Upper lobe of right lung (tissue), 1 donor: ENCODE data around the gene CD83. TPM values are rescaled to one million over a fixed set of nuclear protein-coding genes. Genes with fewer than 3 reads are reported as not detected.

Source experiments
- ATAC-seq: fragments of 200-7000 bp; cut with Tn5 transposase; one replicate; pipeline ENCODE4 v1.9.1; 2020; ENCODE audit warnings: mild to moderate bottlenecking, moderate library complexity
- DNase-seq: peaks from one replicate; pipeline ENCODE4 v3.0.0-alpha.2; 2020
- H3K27ac ChIP-seq: fragments of 200-600 bp; one replicate; pipeline ENCODE4 v1.8.0; 2022
- H3K27me3 ChIP-seq: fragments of 200-600 bp; one replicate; pipeline ENCODE4 v1.8.0; 2022; ENCODE audit warnings: mild to moderate bottlenecking
- H3K36me3 ChIP-seq: fragments of 200-600 bp; one replicate; pipeline ENCODE4 v1.8.0; 2022
- H3K4me1 ChIP-seq: fragments of 200-600 bp; one replicate; pipeline ENCODE4 v1.8.0; 2022
- H3K4me3 ChIP-seq: fragments of 200-600 bp; one replicate; pipeline ENCODE4 v1.8.0; 2022; ENCODE audit warnings: mild to moderate bottlenecking
- H3K9me3 ChIP-seq: fragments of 200-600 bp; one replicate; pipeline ENCODE4 v1.8.0; 2022
- intact Hi-C: fragments of 100-400 bp; cut with DNase I; formaldehyde crosslinking; loops from one replicate; pipeline ENCODE4 v1.11.0; 2022
- total RNA-seq: library from RNA; stranded (reverse); fragmentation: NEBNext Ultra II Directional; extraction: Animal tissue kit (Norgen Biotek cat#: 25700); gene quantifications from one replicate; pipeline ENCODE4 v1.2.1, GENCODE V29; 2021
- TF ChIP-seq, protein P1 (sequence below): fragments of 200-600 bp; IDR thresholded peaks from one replicate; pipeline ENCODE4 v1.8.0; 2022; ENCODE audit warnings: antibody characterized with exemption
- donor health status: DM: no; HTN: yes; CAD: no; lungs with severe emphysema.

The CD83 gene
- total RNA-seq, 1 donor from 2014 or later = 26.0 TPM

DNA sequence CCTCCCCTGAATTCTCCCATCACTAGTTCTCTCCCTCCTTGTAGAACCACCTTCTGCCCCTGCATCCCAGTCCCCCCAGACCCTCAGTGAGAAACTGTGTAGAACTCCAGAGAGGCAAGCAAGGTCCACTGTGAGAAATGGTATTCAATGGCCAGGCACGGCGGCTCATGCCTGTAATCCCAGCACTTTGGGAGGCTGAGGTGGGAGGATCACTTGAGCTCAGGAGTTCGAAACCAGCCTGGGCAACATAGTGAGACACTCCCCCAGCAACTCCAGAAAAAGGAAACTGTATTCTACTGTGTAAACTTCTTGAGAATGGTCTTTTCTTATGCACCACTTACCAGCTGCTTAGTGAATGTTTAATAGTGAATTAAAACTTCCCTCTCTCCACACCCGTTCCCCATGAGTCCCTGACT is 8.2 kb upstream of the CD83 start:
- intact Hi-C loops = no loop called here
- Histone ChIP-seq H3K27ac (peak overlapping the region; percentile 71), H3K27me3 (no peaks in the 10 kb centered on the region), H3K9me3 (no peaks in the 10 kb centered on the region), H3K4me3 (no peak overlapping the region), H3K4me1 (peaks cover 4% of the 10 kb centered on the region), H3K36me3 (no peaks in the 10 kb centered on the region)
- TF ChIP-seq, protein P1, sequence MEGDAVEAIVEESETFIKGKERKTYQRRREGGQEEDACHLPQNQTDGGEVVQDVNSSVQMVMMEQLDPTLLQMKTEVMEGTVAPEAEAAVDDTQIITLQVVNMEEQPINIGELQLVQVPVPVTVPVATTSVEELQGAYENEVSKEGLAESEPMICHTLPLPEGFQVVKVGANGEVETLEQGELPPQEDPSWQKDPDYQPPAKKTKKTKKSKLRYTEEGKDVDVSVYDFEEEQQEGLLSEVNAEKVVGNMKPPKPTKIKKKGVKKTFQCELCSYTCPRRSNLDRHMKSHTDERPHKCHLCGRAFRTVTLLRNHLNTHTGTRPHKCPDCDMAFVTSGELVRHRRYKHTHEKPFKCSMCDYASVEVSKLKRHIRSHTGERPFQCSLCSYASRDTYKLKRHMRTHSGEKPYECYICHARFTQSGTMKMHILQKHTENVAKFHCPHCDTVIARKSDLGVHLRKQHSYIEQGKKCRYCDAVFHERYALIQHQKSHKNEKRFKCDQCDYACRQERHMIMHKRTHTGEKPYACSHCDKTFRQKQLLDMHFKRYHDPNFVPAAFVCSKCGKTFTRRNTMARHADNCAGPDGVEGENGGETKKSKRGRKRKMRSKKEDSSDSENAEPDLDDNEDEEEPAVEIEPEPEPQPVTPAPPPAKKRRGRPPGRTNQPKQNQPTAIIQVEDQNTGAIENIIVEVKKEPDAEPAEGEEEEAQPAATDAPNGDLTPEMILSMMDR = no peak
- no peak for ATAC-seq
- no peak for DNase-seq

DNA sequence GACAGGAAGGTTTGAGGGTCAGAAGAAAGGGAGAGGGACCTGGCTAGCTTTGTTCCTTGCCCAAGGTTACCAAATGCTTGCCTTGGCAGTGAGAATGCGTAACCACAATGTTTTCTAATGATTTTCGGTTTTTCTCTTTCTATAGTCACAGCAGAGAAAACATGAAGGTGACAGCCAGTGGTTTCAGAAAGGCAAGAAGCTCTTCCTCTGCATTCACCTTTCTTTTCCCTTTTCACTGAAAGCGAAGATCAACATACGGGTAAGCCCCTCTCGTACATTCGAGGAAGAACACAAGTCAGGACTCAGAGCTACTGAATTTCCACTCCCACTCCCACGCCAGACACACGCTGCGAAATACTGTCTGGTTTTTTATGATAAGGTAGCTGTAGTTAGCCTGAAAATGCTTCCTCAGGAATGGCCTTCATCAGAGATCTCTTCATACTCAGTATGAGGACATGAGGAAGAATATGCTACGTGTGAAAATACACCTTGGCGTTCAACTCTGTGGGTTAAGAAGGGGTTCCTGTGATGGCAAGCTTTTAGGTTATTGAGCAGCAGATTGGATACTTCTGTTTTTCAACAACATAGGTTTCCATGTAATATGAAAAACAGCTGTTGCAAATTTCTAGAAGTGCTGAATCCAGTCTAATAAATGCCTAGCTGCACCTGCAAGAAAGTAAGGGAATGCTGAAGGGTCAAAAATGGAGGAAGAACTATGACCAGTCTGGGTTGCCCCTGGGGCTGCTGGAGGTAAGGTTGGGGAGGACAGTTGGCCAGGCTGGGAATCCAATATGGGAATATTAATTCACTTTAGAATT is 7.4 kb upstream of the CD83 start:
- ATAC-seq (no peak), DNase-seq (no peak)
- Histone ChIP-seq H3K4me3 (no peak overlapping the region), H3K36me3 (no peaks in the 10 kb centered on the region), H3K4me1 (peaks cover 4% of the 10 kb centered on the region), H3K27me3 (no peaks in the 10 kb centered on the region), H3K9me3 (no peaks in the 10 kb centered on the region), H3K27ac (no peak overlapping the region)
- TF ChIP-seq, protein P1 = no peak
- intact Hi-C loops = no loop called here

GRCh38 chr6:14113976-14114375 is 3.6 kb upstream of the CD83 start:
- intact Hi-C loops = no loop called here
- Histone ChIP-seq H3K4me3 (no peak overlapping the region), H3K4me1 (peaks cover 10% of the 10 kb centered on the region), H3K27ac (no peak overlapping the region), H3K27me3 (no peaks in the 10 kb centered on the region), H3K9me3 (no peaks in the 10 kb centered on the region), H3K36me3 (no peaks in the 10 kb centered on the region)
- TF ChIP-seq, protein P1 = no peak
- ATAC-seq = no peak
- no peak for DNase-seq

GRCh38 chr6:14118091-14118439 is 493 bp downstream of the CD83 start:
- H3K27me3 ChIP-seq = no peaks in the 10 kb centered on the region
- H3K27ac ChIP-seq = peak overlapping the region; percentile 70
- DNase-seq (no peak), ATAC-seq (peak; percentile 4)
- H3K4me1 ChIP-seq = peaks cover 10% of the 10 kb centered on the region
- no peaks in the 10 kb centered on the region for H3K36me3 ChIP-seq
- H3K9me3 ChIP-seq = no peaks in the 10 kb centered on the region
- H3K4me3 ChIP-seq = peak overlapping the region; percentile 74
- TF ChIP-seq, protein P1 = no peak
- intact Hi-C loops = no loop called here

DNA sequence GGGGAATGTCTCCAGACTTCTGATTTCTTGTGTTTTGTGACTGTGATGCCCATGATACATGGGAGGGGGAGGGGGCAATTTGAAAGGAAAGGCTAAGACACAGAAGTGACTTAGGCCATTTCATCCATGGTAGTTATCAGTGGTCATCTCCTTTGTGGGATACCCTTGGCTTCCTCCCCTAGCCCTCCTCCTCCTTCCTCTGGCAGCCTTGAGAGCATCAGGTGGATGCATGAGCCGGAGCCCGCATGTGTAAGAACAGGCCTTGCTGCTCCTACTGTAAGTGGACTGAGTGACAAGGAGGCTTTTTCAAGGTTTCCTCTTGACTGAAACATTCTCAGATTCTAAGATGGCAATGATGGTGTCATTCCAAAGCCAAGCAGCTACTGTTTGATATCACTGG is 874 bp downstream of the CD83 start:
- intact Hi-C loops = no loop called here
- Histone ChIP-seq H3K4me1 (peaks cover 10% of the 10 kb centered on the region), H3K9me3 (no peaks in the 10 kb centered on the region), H3K27me3 (no peaks in the 10 kb centered on the region), H3K27ac (peak overlapping the region; percentile 70), H3K4me3 (peak overlapping the region; percentile 74), H3K36me3 (no peaks in the 10 kb centered on the region)
- ATAC-seq (no peak), DNase-seq (no peak)
- TF ChIP-seq, protein P1 = no peak
